ENCODE results near the gene TAOK3.

GRCh38 chr12:118358612-118359540, 13.8 kb downstream of the TAOK3 start:
- no peak for TF ChIP-seq RXRA (IDR thresholded peaks at IDR 0.05)
- TF ChIP-seq, protein P1, sequence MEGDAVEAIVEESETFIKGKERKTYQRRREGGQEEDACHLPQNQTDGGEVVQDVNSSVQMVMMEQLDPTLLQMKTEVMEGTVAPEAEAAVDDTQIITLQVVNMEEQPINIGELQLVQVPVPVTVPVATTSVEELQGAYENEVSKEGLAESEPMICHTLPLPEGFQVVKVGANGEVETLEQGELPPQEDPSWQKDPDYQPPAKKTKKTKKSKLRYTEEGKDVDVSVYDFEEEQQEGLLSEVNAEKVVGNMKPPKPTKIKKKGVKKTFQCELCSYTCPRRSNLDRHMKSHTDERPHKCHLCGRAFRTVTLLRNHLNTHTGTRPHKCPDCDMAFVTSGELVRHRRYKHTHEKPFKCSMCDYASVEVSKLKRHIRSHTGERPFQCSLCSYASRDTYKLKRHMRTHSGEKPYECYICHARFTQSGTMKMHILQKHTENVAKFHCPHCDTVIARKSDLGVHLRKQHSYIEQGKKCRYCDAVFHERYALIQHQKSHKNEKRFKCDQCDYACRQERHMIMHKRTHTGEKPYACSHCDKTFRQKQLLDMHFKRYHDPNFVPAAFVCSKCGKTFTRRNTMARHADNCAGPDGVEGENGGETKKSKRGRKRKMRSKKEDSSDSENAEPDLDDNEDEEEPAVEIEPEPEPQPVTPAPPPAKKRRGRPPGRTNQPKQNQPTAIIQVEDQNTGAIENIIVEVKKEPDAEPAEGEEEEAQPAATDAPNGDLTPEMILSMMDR (IDR thresholded peaks at IDR 0.05; ENCODE audit: low read depth, low read length, missing input control): no peak
- TF ChIP-seq, protein P2, sequence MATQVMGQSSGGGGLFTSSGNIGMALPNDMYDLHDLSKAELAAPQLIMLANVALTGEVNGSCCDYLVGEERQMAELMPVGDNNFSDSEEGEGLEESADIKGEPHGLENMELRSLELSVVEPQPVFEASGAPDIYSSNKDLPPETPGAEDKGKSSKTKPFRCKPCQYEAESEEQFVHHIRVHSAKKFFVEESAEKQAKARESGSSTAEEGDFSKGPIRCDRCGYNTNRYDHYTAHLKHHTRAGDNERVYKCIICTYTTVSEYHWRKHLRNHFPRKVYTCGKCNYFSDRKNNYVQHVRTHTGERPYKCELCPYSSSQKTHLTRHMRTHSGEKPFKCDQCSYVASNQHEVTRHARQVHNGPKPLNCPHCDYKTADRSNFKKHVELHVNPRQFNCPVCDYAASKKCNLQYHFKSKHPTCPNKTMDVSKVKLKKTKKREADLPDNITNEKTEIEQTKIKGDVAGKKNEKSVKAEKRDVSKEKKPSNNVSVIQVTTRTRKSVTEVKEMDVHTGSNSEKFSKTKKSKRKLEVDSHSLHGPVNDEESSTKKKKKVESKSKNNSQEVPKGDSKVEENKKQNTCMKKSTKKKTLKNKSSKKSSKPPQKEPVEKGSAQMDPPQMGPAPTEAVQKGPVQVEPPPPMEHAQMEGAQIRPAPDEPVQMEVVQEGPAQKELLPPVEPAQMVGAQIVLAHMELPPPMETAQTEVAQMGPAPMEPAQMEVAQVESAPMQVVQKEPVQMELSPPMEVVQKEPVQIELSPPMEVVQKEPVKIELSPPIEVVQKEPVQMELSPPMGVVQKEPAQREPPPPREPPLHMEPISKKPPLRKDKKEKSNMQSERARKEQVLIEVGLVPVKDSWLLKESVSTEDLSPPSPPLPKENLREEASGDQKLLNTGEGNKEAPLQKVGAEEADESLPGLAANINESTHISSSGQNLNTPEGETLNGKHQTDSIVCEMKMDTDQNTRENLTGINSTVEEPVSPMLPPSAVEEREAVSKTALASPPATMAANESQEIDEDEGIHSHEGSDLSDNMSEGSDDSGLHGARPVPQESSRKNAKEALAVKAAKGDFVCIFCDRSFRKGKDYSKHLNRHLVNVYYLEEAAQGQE (IDR thresholded peaks at IDR 0.05): no peak
